H1 (cell line): ENCODE data around the gene SLC13A4.

Experiments
- EP300 ChIP-seq, 2 experiments: IDR thresholded peaks; 1 replicate in 1 of 2; 2 replicates in 1 of 2; pipeline ENCODE4 v1.6.1; 2011 to 2012; ENCODE audit warnings: low read depth in 2 of 2, low read length in 2 of 2, mild to moderate bottlenecking in 2 of 2, borderline replicate concordance in 1 of 2, inconsistent platforms in 1 of 2, moderate library complexity in 1 of 2
- GTF2F1 ChIP-seq: IDR thresholded peaks from 2 replicates; pipeline ENCODE4 v1.6.1; 2012; ENCODE audit warnings: low read depth, low read length, improper control_type of control experiment, borderline replicate concordance
- JUN ChIP-seq: IDR thresholded peaks from 2 replicates; pipeline ENCODE4 v1.6.1; 2011; ENCODE audit warnings: low read depth, mild to moderate bottlenecking, improper control_type of control experiment, low read length
- JUND ChIP-seq: IDR thresholded peaks from 2 replicates; pipeline ENCODE4 v1.6.1; 2011; ENCODE audit warnings: mild to moderate bottlenecking, improper control_type of control experiment, low read length
- SIX5 ChIP-seq: IDR thresholded peaks from 2 replicates; pipeline ENCODE4 v1.6.1; 2011; ENCODE audit warnings: mild to moderate bottlenecking, low read depth, low read length
- SP1 ChIP-seq: IDR thresholded peaks from 2 replicates; pipeline ENCODE4 v1.6.1; 2011; ENCODE audit warnings: low read depth, low read length
- TAF1 ChIP-seq: IDR thresholded peaks from 2 replicates; pipeline ENCODE4 v1.6.1; 2011; ENCODE audit warnings: mild to moderate bottlenecking, low read depth, low read length
- TBP ChIP-seq: IDR thresholded peaks from 2 replicates; pipeline ENCODE4 v1.6.1; 2011; ENCODE audit warnings: low read depth, low read length, improper control_type of control experiment
- YY1 ChIP-seq: IDR thresholded peaks from 2 replicates; pipeline ENCODE4 v1.6.1; 2011; ENCODE audit warnings: low read depth, mild to moderate bottlenecking, low read length
- TF ChIP-seq, protein P1 (sequence below), 3 experiments: IDR thresholded peaks; 1 replicate in 2 of 3; 2 replicates in 1 of 3; pipeline versions ENCODE4 v1.5.1 to v1.6.1; 2011; ENCODE audit warnings: low read length in 3 of 3, mild to moderate bottlenecking in 3 of 3, inconsistent platforms in 2 of 3, low read depth in 1 of 3, moderate library complexity in 1 of 3; ENCODE audit not compliant: insufficient read depth in 1 of 3; ENCODE audit errors: control extremely low read depth in 1 of 3
- TF ChIP-seq, protein P2 (sequence below): IDR thresholded peaks from 2 replicates; pipeline ENCODE4 v1.6.1; 2011; ENCODE audit warnings: low read length, improper control_type of control experiment

DNA sequence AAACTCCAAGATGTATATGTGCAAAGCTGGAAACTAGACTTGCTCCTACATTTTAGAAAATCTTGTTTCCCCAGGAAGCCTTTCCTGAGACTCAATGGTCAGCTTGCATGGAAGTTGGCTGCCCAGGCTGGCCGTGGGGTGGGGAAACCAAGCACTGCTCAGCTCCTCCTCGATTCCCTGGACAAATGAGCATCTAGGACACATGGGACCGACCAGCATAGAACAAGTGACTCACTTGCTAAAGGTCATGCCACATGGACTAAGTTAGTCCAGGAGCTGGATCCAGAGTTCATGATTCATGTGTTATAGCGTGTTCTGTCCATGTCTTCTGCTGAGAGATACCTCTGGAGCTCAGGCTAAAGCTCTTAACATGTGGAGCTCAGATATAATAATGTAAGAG, 14.4 kb upstream of the SLC13A4 start:
- no peak for TF ChIP-seq EP300 (IDR thresholded peaks at IDR 0.05; ENCODE audit: borderline replicate concordance in 1 of 2, low read depth in 2 of 2, low read length in 2 of 2)
- TF ChIP-seq, protein P1, sequence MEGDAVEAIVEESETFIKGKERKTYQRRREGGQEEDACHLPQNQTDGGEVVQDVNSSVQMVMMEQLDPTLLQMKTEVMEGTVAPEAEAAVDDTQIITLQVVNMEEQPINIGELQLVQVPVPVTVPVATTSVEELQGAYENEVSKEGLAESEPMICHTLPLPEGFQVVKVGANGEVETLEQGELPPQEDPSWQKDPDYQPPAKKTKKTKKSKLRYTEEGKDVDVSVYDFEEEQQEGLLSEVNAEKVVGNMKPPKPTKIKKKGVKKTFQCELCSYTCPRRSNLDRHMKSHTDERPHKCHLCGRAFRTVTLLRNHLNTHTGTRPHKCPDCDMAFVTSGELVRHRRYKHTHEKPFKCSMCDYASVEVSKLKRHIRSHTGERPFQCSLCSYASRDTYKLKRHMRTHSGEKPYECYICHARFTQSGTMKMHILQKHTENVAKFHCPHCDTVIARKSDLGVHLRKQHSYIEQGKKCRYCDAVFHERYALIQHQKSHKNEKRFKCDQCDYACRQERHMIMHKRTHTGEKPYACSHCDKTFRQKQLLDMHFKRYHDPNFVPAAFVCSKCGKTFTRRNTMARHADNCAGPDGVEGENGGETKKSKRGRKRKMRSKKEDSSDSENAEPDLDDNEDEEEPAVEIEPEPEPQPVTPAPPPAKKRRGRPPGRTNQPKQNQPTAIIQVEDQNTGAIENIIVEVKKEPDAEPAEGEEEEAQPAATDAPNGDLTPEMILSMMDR (IDR thresholded peaks at IDR 0.05; ENCODE audit: control extremely low read depth in 1 of 3, insufficient read depth in 1 of 3, low read depth in 1 of 3, low read length in 3 of 3) = no peak
- no peak for TF ChIP-seq SP1
- TF ChIP-seq TBP = no peak
- no peak for TF ChIP-seq GTF2F1
- TF ChIP-seq JUND = no peak
- TF ChIP-seq JUN = no peak
- TF ChIP-seq TAF1 = no peak
- TF ChIP-seq, protein P2, sequence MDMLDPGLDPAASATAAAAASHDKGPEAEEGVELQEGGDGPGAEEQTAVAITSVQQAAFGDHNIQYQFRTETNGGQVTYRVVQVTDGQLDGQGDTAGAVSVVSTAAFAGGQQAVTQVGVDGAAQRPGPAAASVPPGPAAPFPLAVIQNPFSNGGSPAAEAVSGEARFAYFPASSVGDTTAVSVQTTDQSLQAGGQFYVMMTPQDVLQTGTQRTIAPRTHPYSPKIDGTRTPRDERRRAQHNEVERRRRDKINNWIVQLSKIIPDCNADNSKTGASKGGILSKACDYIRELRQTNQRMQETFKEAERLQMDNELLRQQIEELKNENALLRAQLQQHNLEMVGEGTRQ = no peak
- no peak for TF ChIP-seq YY1
- TF ChIP-seq SIX5 = no peak
